SK-N-SH (cell line): Measurements from ENCODE around the gene ERC2. TPM values are rescaled to one million over a fixed set of nuclear protein-coding genes. Genes with fewer than 3 reads are reported as not detected.

Experiments used
- CTCF ChIA-PET: fragments of 300-600, 350-600 bp; formaldehyde crosslinking; extraction: SDS; loops from one replicate; lab custom pipeline; 2021; lab: Yijun Ruan, JAX
- POLR2A ChIA-PET: fragments of 350-600 bp; sonication (Branson Sonifier 250); formaldehyde crosslinking; extraction: SDS; loops from one replicate; lab custom pipeline; 2020; ENCODE audit warnings: antibody characterized with exemption, inconsistent platforms; lab: Yijun Ruan, JAX
- DNase-seq: peaks from one replicate; pipeline ENCODE4 v3.0.0; 2012
- H2AFZ ChIP-seq: fragments of 200-600 bp; sonication (generic); 2 replicates; pipeline ENCODE4 v1.8.1; 2016; ENCODE audit warnings: antibody characterized with exemption, mild to moderate bottlenecking, low read depth
- H3F3A ChIP-seq: fragments of 200-600 bp; sonication (generic); replicated peaks from 2 replicates; pipeline ENCODE3; 2016; ENCODE audit warnings: antibody characterized with exemption, mild to moderate bottlenecking; ENCODE audit not compliant: insufficient read depth
- H3K27ac ChIP-seq, 2 experiments: fragments of 200-500 bp in 1 of 2; fragments of 200-600 bp in 1 of 2; sonication (Bioruptor generic) in 1 of 2; sonication (generic), shearing (Covaris generic) in 1 of 2; 2 replicates each; pipeline versions ENCODE4 v1.5.1 to v1.6.1; 2014 to 2016; ENCODE audit warnings: low read depth in 2 of 2, inconsistent platforms in 1 of 2, low read length in 1 of 2, mild to moderate bottlenecking in 1 of 2, mixed read lengths in 1 of 2
- H3K27me3 ChIP-seq: fragments of 200-600 bp; sonication (generic), shearing (Covaris generic); 2 replicates; pipeline ENCODE4 v1.6.1; 2016; ENCODE audit warnings: mixed run types; ENCODE audit not compliant: insufficient read depth
- H3K36me3 ChIP-seq, 2 experiments: fragments of 200-500 bp in 1 of 2; fragments of 200-600 bp in 1 of 2; sonication (Bioruptor generic) in 1 of 2; sonication (generic) in 1 of 2; replicated peaks in 1 of 2; 2 replicates each; pipeline versions ENCODE3 to v1.5.1; 2014 to 2016; ENCODE audit warnings: low read length in 1 of 2, mild to moderate bottlenecking in 1 of 2; ENCODE audit not compliant: insufficient read depth in 2 of 2, control insufficient read depth in 1 of 2
- H3K4me1 ChIP-seq, 2 experiments: fragments of 200-500 bp in 1 of 2; fragments of 200-600 bp in 1 of 2; sonication (Bioruptor generic) in 1 of 2; sonication (generic), shearing (Covaris generic) in 1 of 2; 2 replicates each; pipeline versions ENCODE4 v1.5.1 to v1.6.1; 2014 to 2016; ENCODE audit warnings: low read depth in 1 of 2, low read length in 1 of 2, mixed run types in 1 of 2; ENCODE audit not compliant: insufficient read depth in 2 of 2, control insufficient read depth in 1 of 2
- H3K4me2 ChIP-seq: fragments of 200-600 bp; sonication (generic), shearing (Covaris generic); 2 replicates; pipeline ENCODE4 v1.6.1; 2017; ENCODE audit warnings: mixed run types
- H3K4me3 ChIP-seq, 2 experiments: fragments of 200-500 bp in 1 of 2; fragments of 200-600 bp in 1 of 2; sonication (Bioruptor generic) in 1 of 2; sonication (generic), shearing (Covaris generic) in 1 of 2; 2 replicates each; pipeline versions ENCODE4 v1.5.1 to v1.8.1; 2014 to 2016; ENCODE audit warnings: low read depth in 2 of 2, inconsistent platforms in 1 of 2, low read length in 1 of 2, mild to moderate bottlenecking in 1 of 2, mixed read lengths in 1 of 2, moderate library complexity in 1 of 2
- H3K79me2 ChIP-seq: fragments of 200-600 bp; sonication (generic); 2 replicates; pipeline ENCODE4 v1.8.1; 2017; ENCODE audit warnings: mild to moderate bottlenecking; ENCODE audit not compliant: insufficient read depth
- H3K9ac ChIP-seq: fragments of 200-600 bp; sonication (generic); 2 replicates; pipeline ENCODE4 v1.6.1; 2017; ENCODE audit warnings: mixed run types
- H3K9me2 ChIP-seq: fragments of 200-600 bp; sonication (generic); 2 replicates; pipeline ENCODE4 v1.6.1; 2017; ENCODE audit warnings: mixed run types
- H3K9me3 ChIP-seq: fragments of 200-600 bp; sonication (generic); 2 replicates; pipeline ENCODE4 v1.6.1; 2017; ENCODE audit warnings: mixed run types, mild to moderate bottlenecking, moderate library complexity
- H4K20me1 ChIP-seq: fragments of 200-600 bp; sonication (generic); 2 replicates; pipeline ENCODE4 v1.6.1; 2017; ENCODE audit warnings: mild to moderate bottlenecking, mixed run types; ENCODE audit not compliant: insufficient read depth
- ELF1 ChIP-seq: IDR thresholded peaks from 2 replicates; pipeline ENCODE4 v1.4.0; 2012
- EP300 ChIP-seq, 2 experiments: IDR thresholded peaks; 2 replicates each; pipeline versions ENCODE4 v1.4.0 to v1.6.1; 2012; ENCODE audit warnings: borderline replicate concordance in 1 of 2, low read depth in 1 of 2, low read length in 1 of 2
- FOXM1 ChIP-seq: IDR thresholded peaks from 2 replicates; pipeline ENCODE4 v1.4.0; 2012; ENCODE audit warnings: low read depth, mild to moderate bottlenecking
- GABPA ChIP-seq: IDR thresholded peaks from 2 replicates; pipeline ENCODE4 v1.4.0; 2012; ENCODE audit warnings: low read depth, mild to moderate bottlenecking
- GATA2 ChIP-seq: sonication (generic); formaldehyde crosslinking; IDR thresholded peaks from 2 replicates; pipeline ENCODE4 v1.5.0; 2020; ENCODE audit warnings: mild to moderate bottlenecking, missing genetic modification reagents
- JUND ChIP-seq: IDR thresholded peaks from 2 replicates; pipeline ENCODE4 v1.4.0; 2012
- PBX3 ChIP-seq: IDR thresholded peaks from 2 replicates; pipeline ENCODE4; 2012
- POLR2AphosphoS5 ChIP-seq: IDR thresholded peaks from 2 replicates; pipeline ENCODE4 v1.6.1; 2012; ENCODE audit warnings: low read depth, low read length
- RAD21 ChIP-seq: IDR thresholded peaks from 2 replicates; pipeline ENCODE4 v1.6.1; 2012; ENCODE audit warnings: mild to moderate bottlenecking, low read length
- RCOR1 ChIP-seq: fragments of 150-350 bp; IDR thresholded peaks from 2 replicates; pipeline ENCODE4 v1.6.1; 2017; ENCODE audit warnings: antibody characterized with exemption, low read length
- RFX5 ChIP-seq: IDR thresholded peaks from 2 replicates; pipeline ENCODE4 v1.6.1; 2012; ENCODE audit warnings: mild to moderate bottlenecking, improper control_type of control experiment, low read length
- RXRA ChIP-seq: IDR thresholded peaks from 2 replicates; pipeline ENCODE4 v1.4.0; 2012; ENCODE audit warnings: low read depth, mild to moderate bottlenecking, borderline replicate concordance
- SIN3A ChIP-seq: IDR thresholded peaks from 2 replicates; pipeline ENCODE4 v1.6.1; 2012; ENCODE audit warnings: low read depth, mild to moderate bottlenecking, low read length, moderate library complexity, borderline replicate concordance
- SMC3 ChIP-seq: IDR thresholded peaks from 2 replicates; pipeline ENCODE4 v1.6.1; 2012; ENCODE audit warnings: low read depth, low read length, improper control_type of control experiment
- TAF1 ChIP-seq: IDR thresholded peaks from 2 replicates; pipeline ENCODE4 v1.6.1; 2012; ENCODE audit warnings: low read depth, mild to moderate bottlenecking, low read length, moderate library complexity, borderline replicate concordance
- USF1 ChIP-seq: IDR thresholded peaks from 2 replicates; pipeline ENCODE4 v1.4.0; 2012; ENCODE audit warnings: low read depth, borderline replicate concordance
- USF2 ChIP-seq: fragments of 150-350 bp; IDR thresholded peaks from 2 replicates; pipeline ENCODE4 v1.6.1; 2017; ENCODE audit warnings: antibody characterized with exemption, low read length, low read depth, borderline replicate concordance
- YY1 ChIP-seq: IDR thresholded peaks from 2 replicates; pipeline ENCODE4 v1.4.0; 2012; ENCODE audit warnings: low read depth, mild to moderate bottlenecking
- ZBTB33 ChIP-seq: IDR thresholded peaks from 2 replicates; pipeline ENCODE4 v1.4.0; 2012; ENCODE audit warnings: low read depth, borderline replicate concordance
- WGBS: methylation state at CpG from one replicate; pipeline ENCODE4 v1.1.6; 2017; ENCODE audit warnings: low lambda C conversion rate; 5-methylcytosine and 5-hydroxymethylcytosine counted together
- polyA plus RNA-seq, 3 experiments: library from polyadenylated mRNA; depleted of rRNA; stranded (reverse); fragments of >200 nt; gene quantifications; 2 replicates each; pipeline ENCODE4 v1.2.3, GENCODE V29; 2012

ERC2 gene
- polyA plus RNA-seq, 1 of the 3 experiments (the other 2 are of a cell fraction), result 1.6 TPM

- Histone ChIP-seq H3K9ac (no peak overlapping the region), H4K20me1 (no peaks in the 10 kb centered on the region), H2AFZ (no peak overlapping the region), H3K4me3 (no peak overlapping the region), H3K4me1 (no peaks in the 10 kb centered on the region), H3K27me3 (no peaks in the 10 kb centered on the region), H3K36me3 (no peaks in the 10 kb centered on the region), H3K4me2 (no peak overlapping the region), H3K27ac (no peak overlapping the region), H3K9me2 (no peaks in the 10 kb centered on the region), H3K9me3 (no peaks in the 10 kb centered on the region), H3K79me2 (no peaks in the 10 kb centered on the region), H3F3A (no peaks in the 10 kb centered on the region)
- no peak for DNase-seq
- WGBS, result 61% methylated on average over 3 of the region's 3 CpGs
- POLR2A ChIA-PET, result no interaction called here
- TF ChIP-seq GATA2 (CRISPR knock-in tag) (no peak), POLR2AphosphoS5 (no peak), ZBTB33 (no peak), RCOR1 (no peak), USF2 (no peak), SMC3 (no peak), ELF1 (no peak), YY1 (no peak), GABPA (no peak), PBX3 (no peak), USF1 (no peak), RFX5 (no peak), RXRA (no peak), FOXM1 (no peak), TAF1 (no peak), JUND (no peak), EP300 (IDR thresholded peaks at IDR 0.05; ENCODE audit: borderline replicate concordance in 1 of 2, low read depth in 1 of 2, low read length in 1 of 2) (no peak), SIN3A (no peak), RAD21 (no peak)
- CTCF ChIA-PET, result interaction anchor here (1.0 to 3.9 kb wide), 2 partner anchors 12 to 17 kb away, joined by 3 to 24 read pairs; no protein-coding TSS in a partner anchor
These were observed 176.3 kb downstream of the ERC2 start for GRCh38 chr3:56291953-56292352.
